Esophagus squamous epithelium (tissue), 5 donors: ENCODE results near the gene KANK4. TPM values are rescaled to one million over a fixed set of nuclear protein-coding genes. Genes with fewer than 3 reads are reported as not detected.

Experiments used
- DNase-seq: peaks from one replicate; lab custom pipeline; 2025; lab: John Stamatoyannopoulos, UW
- H3K27ac ChIP-seq, 4 donors: fragments of 200-600 bp; sonication (generic); one replicate each; pipeline ENCODE4 v1.5.1; 2016 to 2019; ENCODE audit warnings: mild to moderate bottlenecking in 1 of 4
- H3K27me3 ChIP-seq, 4 donors: fragments of 200-600 bp; sonication (generic); 1 replicate in 3 of 4; 2 replicates in 1 of 4; pipeline versions ENCODE4 v1.5.1 to v1.6.0; 2017 to 2021; ENCODE audit warnings: antibody characterized with exemption in 1 of 4
- H3K36me3 ChIP-seq, 3 donors: fragments of 200-600 bp; sonication (generic); one replicate each; pipeline ENCODE4 v1.5.1; 2016 to 2019
- H3K4me1 ChIP-seq, 3 donors: fragments of 200-600 bp; sonication (generic); one replicate each; pipeline ENCODE4 v1.5.1; 2017 to 2019
- H3K4me3 ChIP-seq, 4 donors: fragments of 200-600 bp; sonication (generic); 1 replicate in 3 of 4; 2 replicates in 1 of 4; pipeline ENCODE4 v1.5.1; 2016 to 2019; ENCODE audit warnings: mild to moderate bottlenecking in 2 of 4, moderate library complexity in 1 of 4
- H3K9me3 ChIP-seq, 3 donors: fragments of 200-600 bp; sonication (generic); one replicate each; pipeline ENCODE4 v1.5.1; 2016 to 2019
- CTCF ChIP-seq, 6 experiments: fragments of 450-650 bp in 4 of 6; fragments of 200-600 bp in 2 of 6; sonication (generic) in 2 of 6; IDR thresholded peaks; one replicate each; pipeline ENCODE4 v1.5.1; 2016 to 2019; ENCODE audit warnings: antibody characterized with exemption in 6 of 6, mild to moderate bottlenecking in 4 of 6, moderate library complexity in 4 of 6
- POLR2A ChIP-seq, 4 donors: fragments of 450-650 bp; IDR thresholded peaks; one replicate each; pipeline ENCODE4 v1.6.1; 2017; ENCODE audit warnings: antibody characterized with exemption in 4 of 4, mild to moderate bottlenecking in 4 of 4, moderate library complexity in 3 of 4
- WGBS, 2 donors: methylation state at CpG; one replicate each; pipeline ENCODE4 v1.1.5; 2018; 5-methylcytosine and 5-hydroxymethylcytosine counted together
- intact Hi-C: fragments of 100-400 bp; cut with DNase I; formaldehyde crosslinking; loops from one replicate; pipeline ENCODE4 v1.15.0; 2022
- total RNA-seq, 4 donors: library from RNA; depleted of rRNA; stranded (reverse); fragments of >200 nt; gene quantifications; one replicate each; pipeline ENCODE4 v1.1.0, GENCODE V29; 2016
- donor health status: DM: yes; HTN: yes; CAD: no.

The KANK4 gene
- total RNA-seq, 4 donors from 2014 or later = 0.19 TPM; not detected in 3

GRCh38 chr1:62263006-62263813 lies 56.0 kb downstream of the KANK4 start:
- no peak for TF ChIP-seq CTCF (IDR thresholded peaks at IDR 0.05)
- no peak overlapping the region for H3K27ac ChIP-seq
- DNase-seq = no peak

GRCh38 chr1:62260688-62261087 lies 58.5 kb downstream of the KANK4 start:
- peaks cover 0 to 5% (median 0%) of the 10 kb centered on the region in 4 donors for H3K27me3 ChIP-seq
- WGBS, 2 donors = 79 to 81% methylated on average over 3 of the region's 3 CpGs
- no peak overlapping the region for H3K27ac ChIP-seq
- H3K4me3 ChIP-seq = no peak overlapping the region
- intact Hi-C loops = no loop called here
- H3K4me1 ChIP-seq = no peaks in the 10 kb centered on the region
- TF ChIP-seq POLR2A (IDR thresholded peaks at IDR 0.05) = no peak
- TF ChIP-seq CTCF (IDR thresholded peaks at IDR 0.05) = no peak
- no peaks in the 10 kb centered on the region for H3K36me3 ChIP-seq
- H3K9me3 ChIP-seq = no peaks in the 10 kb centered on the region
- no peak for DNase-seq

More at GRCh38 chr1:62263006-62263813, 56.0 kb downstream of the KANK4 start:
- peaks cover 0 to 5% (median 0%) of the 10 kb centered on the region in 4 donors for H3K27me3 ChIP-seq
- no peaks in the 10 kb centered on the region for H3K4me1 ChIP-seq
- intact Hi-C loops = no loop called here
- H3K4me3 ChIP-seq = no peak overlapping the region
- 75 to 82% methylated on average over 12 to 17 of the region's 19 CpGs for WGBS, 2 donors
- no peaks in the 10 kb centered on the region for H3K9me3 ChIP-seq
- H3K36me3 ChIP-seq = no peaks in the 10 kb centered on the region

- Histone ChIP-seq H3K27me3 (peaks cover 0 to 5% (median 0%) of the 10 kb centered on the region in 4 donors), H3K36me3 (no peaks in the 10 kb centered on the region), H3K27ac (no peak overlapping the region), H3K9me3 (no peaks in the 10 kb centered on the region), H3K4me1 (no peaks in the 10 kb centered on the region), H3K4me3 (no peak overlapping the region)
- intact Hi-C loops = no loop called here
- TF ChIP-seq CTCF (IDR thresholded peaks at IDR 0.05) = no peak
- TF ChIP-seq POLR2A (IDR thresholded peaks at IDR 0.05) = no peak
- 93% methylated on average over 4 of the region's 4 CpGs for WGBS, 2 donors
- DNase-seq = no peak
These were observed 59.7 kb downstream of the KANK4 start for GRCh38 chr1:62259551-62259950.

GRCh38 chr1:62250126-62250726 lies 69.0 kb downstream of the KANK4 start:
- WGBS, 2 donors = 62 to 69% methylated on average over 7 to 8 of the region's 10 CpGs
- no peak for DNase-seq
- intact Hi-C loops = no loop called here

More at GRCh38 chr1:62250126-62250726, 69.0 kb downstream of the KANK4 start:
- no peaks in the 10 kb centered on the region for H3K9me3 ChIP-seq
- no peak for TF ChIP-seq CTCF (IDR thresholded peaks at IDR 0.05)
- no peak for TF ChIP-seq POLR2A (IDR thresholded peaks at IDR 0.05)
- H3K36me3 ChIP-seq = no peaks in the 10 kb centered on the region
- no peaks in the 10 kb centered on the region for H3K4me1 ChIP-seq
- H3K27me3 ChIP-seq = no peaks in the 10 kb centered on the region
- no peak overlapping the region for H3K27ac ChIP-seq
- H3K4me3 ChIP-seq = no peak overlapping the region
